Calu3 (cell line): ENCODE data around the gene PRODH2. TPM values are rescaled to one million over a fixed set of nuclear protein-coding genes. Genes with fewer than 3 reads are reported as not detected.

Experiments used
- Bru-seq: library from RNA; stranded (reverse); fragments of 400-500 nt; gene quantifications from one replicate; lab custom pipeline; 2021; lab: Mats Ljungman, UMichigan
- BruChase-seq, 2 experiments: library from RNA; stranded (reverse); fragments of 400-500 nt; gene quantifications; one replicate each; lab custom pipeline; 2021; lab: Mats Ljungman, UMichigan
- BruUV-seq: library from RNA; stranded (reverse); fragments of 400-500 nt; replicated peaks from 2 replicates; lab custom pipeline; 2021; lab: Mats Ljungman, UMichigan
- CTCF ChIA-PET: fragments of 300-600 bp; sonication (Branson Sonifier 250); formaldehyde crosslinking; loops from one replicate; lab custom pipeline; 2022; ENCODE audit warnings: antibody characterized with exemption; lab: Charles Lee
- DNase-seq: peaks from one replicate; pipeline ENCODE4 v3.0.0; 2022
- H3K27ac Mint-ChIP-seq: one replicate; pipeline ENCODE4 v1.8.0; 2022; ENCODE audit warnings: mixed read lengths; ENCODE audit not compliant: unreplicated experiment
- H3K27me3 Mint-ChIP-seq: one replicate; pipeline ENCODE4 v1.8.0; 2022; ENCODE audit warnings: mixed read lengths; ENCODE audit not compliant: unreplicated experiment
- H3K36me3 Mint-ChIP-seq: one replicate; pipeline ENCODE4 v1.8.0; 2022; ENCODE audit warnings: mild to moderate bottlenecking, moderate library complexity, mixed read lengths; ENCODE audit not compliant: insufficient read depth, unreplicated experiment
- H3K4me1 Mint-ChIP-seq: one replicate; pipeline ENCODE4 v1.8.0; 2022; ENCODE audit warnings: mild to moderate bottlenecking, low read depth, mixed read lengths; ENCODE audit not compliant: unreplicated experiment
- H3K4me3 Mint-ChIP-seq: one replicate; pipeline ENCODE4 v1.8.0; 2022; ENCODE audit warnings: mild to moderate bottlenecking, low read depth, moderate library complexity, mixed read lengths; ENCODE audit not compliant: unreplicated experiment
- H3K9me3 Mint-ChIP-seq: one replicate; pipeline ENCODE4 v1.8.0; 2022; ENCODE audit warnings: low read depth, mixed read lengths; ENCODE audit not compliant: unreplicated experiment
- intact Hi-C: fragments of 100-400 bp; cut with micrococcal nuclease; formaldehyde crosslinking; loops from one replicate; pipeline ENCODE4 v1.10.0; 2022; ENCODE audit not compliant: unreplicated experiment
- long read RNA-seq: library from polyadenylated mRNA; stranded (forward); transcript quantifications from one replicate; pipeline ENCODE4 v2.0.0, GENCODE V29; 2022
- total RNA-seq: library from RNA; stranded (reverse); gene quantifications from 2 replicates; pipeline ENCODE4 v1.2.3, GENCODE V29; 2022
- TF ChIP-seq, protein P1 (sequence below): fragments of 200-600 bp; IDR thresholded peaks from one replicate; pipeline ENCODE4 v1.8.0; 2022; ENCODE audit warnings: antibody characterized with exemption; ENCODE audit not compliant: unreplicated experiment

The PRODH2 gene, protein sequence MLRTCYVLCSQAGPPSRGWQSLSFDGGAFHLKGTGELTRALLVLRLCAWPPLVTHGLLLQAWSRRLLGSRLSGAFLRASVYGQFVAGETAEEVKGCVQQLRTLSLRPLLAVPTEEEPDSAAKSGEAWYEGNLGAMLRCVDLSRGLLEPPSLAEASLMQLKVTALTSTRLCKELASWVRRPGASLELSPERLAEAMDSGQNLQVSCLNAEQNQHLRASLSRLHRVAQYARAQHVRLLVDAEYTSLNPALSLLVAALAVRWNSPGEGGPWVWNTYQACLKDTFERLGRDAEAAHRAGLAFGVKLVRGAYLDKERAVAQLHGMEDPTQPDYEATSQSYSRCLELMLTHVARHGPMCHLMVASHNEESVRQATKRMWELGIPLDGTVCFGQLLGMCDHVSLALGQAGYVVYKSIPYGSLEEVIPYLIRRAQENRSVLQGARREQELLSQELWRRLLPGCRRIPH
- total RNA-seq (not detected in 2 replicates), Bru-seq, nascent RNA (percentile 13 among the genes with signal in this experiment), BruChase-seq, experiment 1, labeled RNA remaining after a 6-hour chase (not detected), BruChase-seq, experiment 2, labeled RNA remaining after a 2-hour chase (not detected)
- long read RNA-seq, result 0 reads

DNA sequence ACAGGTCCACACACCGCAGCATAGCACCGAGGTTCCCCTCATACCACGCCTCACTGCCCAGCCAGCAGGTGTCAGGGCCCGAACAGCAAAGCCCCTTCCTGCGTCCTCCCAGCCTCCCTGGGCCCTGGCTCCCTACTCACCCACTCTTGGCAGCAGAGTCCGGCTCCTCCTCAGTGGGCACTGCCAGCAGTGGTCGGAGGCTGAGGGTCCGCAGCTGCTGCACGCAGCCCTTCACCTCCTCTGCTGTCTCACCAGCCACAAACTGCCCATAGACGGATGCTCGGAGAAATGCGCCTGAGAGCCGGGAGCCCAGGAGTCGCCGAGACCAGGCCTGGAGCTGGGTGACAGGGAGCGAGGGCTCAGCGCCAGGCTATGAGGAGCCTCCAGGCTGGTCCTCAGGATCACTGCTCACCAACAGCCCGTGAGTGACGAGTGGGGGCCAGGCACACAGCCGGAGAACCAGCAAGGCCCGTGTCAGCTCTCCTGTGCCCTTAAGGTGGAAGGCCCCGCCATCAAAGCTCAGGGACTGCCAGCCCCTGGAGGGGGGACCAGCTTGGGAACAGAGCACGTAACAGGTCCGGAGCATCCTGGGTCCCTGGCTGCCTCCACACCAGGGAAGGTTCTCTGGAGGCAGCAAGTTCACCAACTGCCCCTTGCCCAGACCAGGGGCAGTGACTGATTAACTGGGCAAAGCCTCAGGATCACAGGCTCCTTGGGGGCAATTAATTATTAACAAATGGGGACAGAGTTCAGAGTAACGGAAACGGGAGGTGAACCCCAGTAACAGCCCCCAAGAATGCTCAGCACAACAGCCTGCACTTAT is at the start of gene PRODH2:
Gene PRODH2 (minus strand): TSS at position 626 of the 823 bp plus-strand sequence. CDS start 40 bp downstream, at position 586.
- Mint-ChIP-seq H3K4me3 (no peak within 1 kb of the TSS), H3K27me3 (peaks cover 33% of the 10 kb centered on the region), H3K4me1 (peaks cover 12% of the 10 kb centered on the region), H3K36me3 (no peaks in the 10 kb centered on the region), H3K27ac (no peak within 1 kb of the TSS), H3K9me3 (no peaks in the 10 kb centered on the region)
- intact Hi-C loops, result no loop called here
- CTCF ChIA-PET, result interaction anchor here (0.6 to 0.9 kb wide), 2 partner anchors 7 to 22 kb away, joined by 3 to 4 read pairs; no protein-coding TSS in a partner anchor
- no TSS peak for BruUV-seq
- DNase-seq, result no peak
- TF ChIP-seq, protein P1, sequence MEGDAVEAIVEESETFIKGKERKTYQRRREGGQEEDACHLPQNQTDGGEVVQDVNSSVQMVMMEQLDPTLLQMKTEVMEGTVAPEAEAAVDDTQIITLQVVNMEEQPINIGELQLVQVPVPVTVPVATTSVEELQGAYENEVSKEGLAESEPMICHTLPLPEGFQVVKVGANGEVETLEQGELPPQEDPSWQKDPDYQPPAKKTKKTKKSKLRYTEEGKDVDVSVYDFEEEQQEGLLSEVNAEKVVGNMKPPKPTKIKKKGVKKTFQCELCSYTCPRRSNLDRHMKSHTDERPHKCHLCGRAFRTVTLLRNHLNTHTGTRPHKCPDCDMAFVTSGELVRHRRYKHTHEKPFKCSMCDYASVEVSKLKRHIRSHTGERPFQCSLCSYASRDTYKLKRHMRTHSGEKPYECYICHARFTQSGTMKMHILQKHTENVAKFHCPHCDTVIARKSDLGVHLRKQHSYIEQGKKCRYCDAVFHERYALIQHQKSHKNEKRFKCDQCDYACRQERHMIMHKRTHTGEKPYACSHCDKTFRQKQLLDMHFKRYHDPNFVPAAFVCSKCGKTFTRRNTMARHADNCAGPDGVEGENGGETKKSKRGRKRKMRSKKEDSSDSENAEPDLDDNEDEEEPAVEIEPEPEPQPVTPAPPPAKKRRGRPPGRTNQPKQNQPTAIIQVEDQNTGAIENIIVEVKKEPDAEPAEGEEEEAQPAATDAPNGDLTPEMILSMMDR, result no peak

DNA sequence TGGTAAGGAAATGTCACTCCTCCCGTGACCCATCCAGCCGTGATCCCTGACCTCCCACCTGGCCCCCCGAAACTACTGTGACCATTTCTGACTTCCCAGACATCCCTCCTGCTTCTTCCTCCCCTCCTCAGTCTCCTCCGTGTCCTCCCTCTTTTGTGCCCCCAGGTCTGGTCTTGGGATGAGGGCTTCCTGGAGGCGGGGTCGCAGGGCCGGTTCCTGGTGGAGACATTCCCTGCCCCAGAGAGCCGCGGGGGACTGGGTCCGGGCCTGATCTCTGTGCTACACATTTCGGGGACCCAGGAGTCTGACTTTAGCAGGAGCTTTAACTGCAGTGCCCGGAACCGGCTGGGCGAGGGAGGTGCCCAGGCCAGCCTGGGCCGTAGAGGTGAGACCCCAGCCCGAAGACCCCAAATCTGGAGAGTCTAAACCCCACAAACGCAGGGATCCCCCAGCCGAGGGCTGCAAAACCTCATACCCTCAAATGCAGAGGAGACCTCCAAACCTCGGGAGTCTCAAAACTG is 49.1 kb upstream of the PRODH2 start:
- H3K36me3 Mint-ChIP-seq, result peaks cover 5% of the 10 kb centered on the region
- TF ChIP-seq, protein P1, result no peak
- no peak overlapping the region for H3K27ac Mint-ChIP-seq
- intact Hi-C loops, result no loop called here
- CTCF ChIA-PET, result no interaction called here
- DNase-seq, result no peak
- no TSS peak for BruUV-seq
- peaks cover 92% of the 10 kb centered on the region for H3K27me3 Mint-ChIP-seq
- H3K4me1 Mint-ChIP-seq, result peaks cover 25% of the 10 kb centered on the region
- H3K9me3 Mint-ChIP-seq, result no peaks in the 10 kb centered on the region
- peak overlapping the region; percentile 59 for H3K4me3 Mint-ChIP-seq

DNA sequence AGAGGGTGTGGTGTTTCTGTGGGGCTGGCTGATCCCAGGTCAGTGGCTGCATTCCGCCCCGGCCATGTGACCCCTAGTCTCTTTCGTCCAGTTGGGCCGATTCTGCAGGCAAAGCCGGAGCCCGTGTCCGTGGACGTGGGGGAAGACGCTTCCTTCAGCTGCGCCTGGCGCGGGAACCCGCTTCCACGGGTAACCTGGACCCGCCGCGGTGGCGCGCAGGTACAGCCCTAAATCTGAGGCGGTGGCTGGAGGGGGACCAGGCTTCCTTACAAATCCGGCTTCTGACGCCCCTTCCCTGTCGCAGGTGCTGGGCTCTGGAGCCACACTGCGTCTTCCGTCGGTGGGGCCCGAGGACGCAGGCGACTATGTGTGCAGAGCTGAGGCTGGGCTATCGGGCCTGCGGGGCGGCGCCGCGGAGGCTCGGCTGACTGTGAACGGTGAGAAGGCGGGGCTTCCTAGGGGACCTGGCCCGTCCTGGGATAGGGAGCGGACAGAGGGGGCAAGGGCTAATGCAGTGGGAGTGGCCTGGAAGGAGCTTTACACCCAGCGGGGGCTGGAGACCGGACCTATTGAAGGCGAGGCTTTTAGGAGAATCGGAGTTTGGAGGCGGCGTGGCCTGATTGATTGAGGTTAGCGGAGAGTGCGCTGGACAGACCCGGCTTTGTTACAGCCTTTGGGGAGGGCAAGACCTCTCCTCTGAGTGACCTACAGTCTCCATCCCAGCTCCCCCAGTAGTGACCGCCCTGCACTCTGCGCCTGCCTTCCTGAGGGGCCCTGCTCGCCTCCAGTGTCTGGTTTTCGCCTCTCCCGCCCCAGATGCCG is 48.4 kb upstream of the PRODH2 start:
- intact Hi-C loops, result no loop called here
- Mint-ChIP-seq H3K4me1 (peaks cover 25% of the 10 kb centered on the region), H3K9me3 (no peaks in the 10 kb centered on the region), H3K27ac (no peak overlapping the region), H3K36me3 (peaks cover 5% of the 10 kb centered on the region), H3K4me3 (peak overlapping the region; percentile 59), H3K27me3 (peaks cover 92% of the 10 kb centered on the region)
- BruUV-seq, result no TSS peak
- CTCF ChIA-PET, result no interaction called here
- DNase-seq, result peak; percentile 75
- TF ChIP-seq, protein P1, result no peak
